Fibroblast of skin of right quadriceps (primary cell): ENCODE results near the gene CDC25B.
A peak's percentile ranks its signal among the peaks of the same experiment; 100 is the strongest.
"Not testable (repeated sequence)": the region's sequence is repeated elsewhere in the genome, so short reads cannot be mapped to it uniquely, and the experiment has no call there.

ENCODE experiments used
- DNase-seq: peaks from one replicate; pipeline ENCODE4 v3.0.0-alpha.2; 2013

Gene CDC25B

DNA sequence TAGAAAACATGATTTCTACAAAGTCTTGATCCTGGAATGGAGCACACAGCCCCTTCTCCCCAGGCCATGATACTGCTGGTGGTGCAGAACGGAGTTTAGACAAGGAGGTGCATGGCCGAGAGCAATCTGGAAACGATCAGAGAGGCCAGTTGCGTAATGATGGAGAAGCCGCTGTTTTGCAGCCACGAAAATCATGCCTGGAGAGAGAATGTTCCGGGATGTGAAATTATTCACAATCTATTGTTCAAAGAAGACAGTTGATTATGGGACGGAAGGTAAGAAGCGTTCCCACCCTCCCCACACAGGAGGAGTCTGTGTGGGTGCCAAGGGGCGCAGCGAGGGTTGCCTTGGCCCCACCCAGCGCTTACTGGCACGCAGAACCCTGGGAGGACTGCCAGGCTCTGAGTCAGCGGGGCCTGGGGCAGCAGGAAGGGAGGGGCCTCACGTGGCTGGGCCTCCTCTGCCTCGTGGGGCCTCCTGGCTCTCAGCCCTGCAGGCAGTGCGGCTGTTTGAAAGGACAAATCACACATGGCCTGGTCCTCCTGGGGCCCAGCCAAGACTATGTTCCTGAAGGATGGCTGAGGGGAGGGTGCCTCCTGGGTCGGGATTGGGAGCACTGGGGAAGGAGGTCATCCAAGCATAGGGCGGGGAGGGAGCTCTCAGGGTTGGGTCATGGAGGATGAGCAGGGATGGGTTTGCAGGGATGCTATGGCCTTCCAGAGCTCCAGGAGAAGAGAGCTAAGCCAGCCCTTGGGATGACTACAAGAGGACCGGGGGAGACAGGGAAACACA, 15.6 kb downstream of the CDC25B start:
- peak; percentile 99 for DNase-seq

DNA sequence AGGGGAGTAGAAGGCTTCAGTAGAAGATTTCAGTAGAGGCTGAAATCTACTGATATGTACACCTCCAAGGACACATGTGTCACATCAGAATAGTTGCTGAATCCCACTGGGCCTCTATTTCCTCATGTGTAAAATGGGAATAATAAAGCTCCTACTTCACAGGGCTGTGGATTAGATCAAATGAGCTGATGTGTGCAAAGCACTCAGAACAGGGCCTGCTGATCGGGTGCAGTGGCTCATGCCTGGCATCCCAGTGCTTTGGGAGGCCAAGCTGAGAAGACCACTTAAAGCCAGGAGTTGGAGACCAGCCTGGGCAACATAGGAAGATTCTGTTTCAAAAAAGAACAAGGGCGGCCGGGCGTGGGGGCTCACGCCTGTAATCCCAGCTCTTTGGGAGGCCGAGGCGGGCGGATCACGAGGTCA, 16.2 kb downstream of the CDC25B start:
- DNase-seq: no peak

- DNase-seq: no peak
These were observed 17.1 kb downstream of the CDC25B start for GRCh38 chr20:3812975-3813847.

DNA sequence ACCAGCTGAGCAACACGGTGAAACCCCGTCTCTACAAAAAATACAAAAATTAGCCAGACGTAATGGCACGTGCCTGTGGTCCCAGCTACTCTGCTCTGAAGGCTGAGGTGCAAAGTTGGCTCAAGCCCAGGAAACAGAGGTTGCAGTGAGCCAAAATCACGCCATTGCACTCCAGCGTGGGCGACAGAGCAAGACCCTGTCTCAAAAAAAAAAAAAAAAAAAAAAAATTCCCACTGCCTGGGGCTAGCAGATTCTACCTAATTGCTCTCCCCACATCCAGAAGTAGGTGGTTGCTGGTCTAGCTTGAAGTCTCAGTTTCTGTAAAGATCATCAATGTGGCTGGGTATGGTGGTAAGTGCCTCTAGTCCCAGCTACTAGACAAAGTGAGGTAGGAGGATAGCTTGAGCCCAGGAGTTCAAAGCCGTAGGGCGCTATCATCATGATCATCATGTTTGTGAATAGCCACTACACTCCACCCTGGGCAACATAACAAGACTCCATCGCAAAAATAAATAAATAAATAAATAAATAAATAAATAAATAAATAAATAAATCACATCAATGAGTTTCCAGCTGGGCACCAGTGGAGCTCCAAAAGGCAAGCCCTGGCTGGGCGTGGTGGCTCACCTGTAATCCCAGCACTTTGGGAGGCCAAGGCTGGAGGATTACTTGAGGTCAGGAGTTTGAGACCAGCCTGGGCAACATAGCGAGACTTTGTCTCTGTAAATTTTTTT, 17.9 kb downstream of the CDC25B start:
- DNase-seq: no peak

DNA sequence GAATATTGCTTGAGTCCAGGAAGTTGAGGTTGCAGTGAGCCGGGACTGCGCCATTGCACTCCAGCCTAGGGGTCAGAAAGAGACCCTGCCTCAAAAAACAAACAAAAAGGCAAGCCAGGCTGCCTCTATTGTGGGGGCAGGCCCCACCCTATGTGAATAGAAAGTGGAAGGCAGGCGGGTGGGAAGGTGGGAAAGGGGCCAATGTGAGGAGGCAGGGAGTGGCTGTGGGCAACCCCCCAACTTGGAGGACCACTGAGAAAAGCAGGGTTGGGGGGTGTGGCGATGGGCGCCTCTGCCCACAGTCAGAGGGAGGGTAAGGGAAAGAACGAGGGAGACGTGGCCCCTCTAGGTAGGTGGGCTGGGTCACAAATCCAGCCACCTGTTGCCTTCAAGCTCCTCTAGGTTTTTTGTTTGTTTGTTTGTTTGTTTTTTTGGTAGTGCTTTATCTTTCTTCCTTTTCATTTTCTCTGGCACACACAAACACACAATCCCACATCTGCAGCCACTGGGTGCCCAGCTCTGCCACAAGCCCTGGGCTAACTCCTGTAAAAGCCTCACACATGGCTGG, 18.9 kb downstream of the CDC25B start:
- DNase-seq: no peak

GRCh38 chr20:3815703-3816315, 19.7 kb downstream of the CDC25B start:
- no peak for DNase-seq

DNA sequence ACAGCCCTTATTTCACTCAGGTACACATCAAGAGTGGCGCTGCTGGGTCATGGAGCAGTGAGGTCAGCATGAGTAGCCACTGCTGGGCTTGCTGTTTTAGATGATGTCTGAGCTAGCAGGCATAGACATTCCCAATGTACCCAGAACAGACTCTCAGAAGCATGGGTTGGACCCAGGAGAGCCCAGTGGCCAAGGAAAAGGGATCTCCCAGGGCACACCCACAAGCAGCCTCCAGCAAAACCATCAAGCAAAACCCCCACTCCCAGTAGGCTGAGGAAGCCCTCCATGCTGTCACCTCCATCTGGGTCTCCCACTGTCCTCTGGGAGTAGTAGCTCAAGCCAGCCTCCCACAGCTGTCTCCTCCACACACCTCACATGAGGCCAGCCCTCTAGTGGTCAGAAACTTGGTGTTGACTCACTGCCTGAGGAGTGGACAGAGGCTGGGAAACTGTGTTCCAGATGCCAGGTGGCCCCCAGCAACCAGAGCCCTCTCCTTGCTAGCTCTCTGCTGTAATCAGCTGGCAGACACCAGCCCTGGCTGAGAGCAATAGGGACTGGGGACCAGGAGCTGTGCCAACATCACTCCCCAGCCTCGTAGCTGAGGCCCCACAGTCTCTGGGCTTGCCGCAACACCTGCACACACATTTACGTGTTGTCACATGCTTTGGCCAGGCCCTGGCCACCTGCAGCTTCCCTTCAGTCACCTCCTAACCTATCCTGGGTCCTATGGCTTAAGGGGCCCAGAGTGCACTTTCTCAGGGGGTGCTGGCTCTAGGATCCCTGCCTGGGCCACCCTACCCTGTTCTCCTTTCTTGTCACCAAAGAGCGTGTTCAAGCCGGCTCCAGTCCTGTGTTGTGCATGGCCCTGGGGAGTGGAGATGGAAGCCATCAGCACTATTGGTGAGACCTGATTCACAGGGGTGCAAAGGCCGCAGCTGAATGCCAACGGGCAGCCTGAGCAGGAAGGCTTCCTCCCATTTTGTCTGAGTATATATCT, 22.3 kb downstream of the CDC25B start:
- DNase-seq: peak; percentile 71

- no peak for DNase-seq
These were observed 23.4 kb downstream of the CDC25B start for GRCh38 chr20:3819411-3820047.

DNA sequence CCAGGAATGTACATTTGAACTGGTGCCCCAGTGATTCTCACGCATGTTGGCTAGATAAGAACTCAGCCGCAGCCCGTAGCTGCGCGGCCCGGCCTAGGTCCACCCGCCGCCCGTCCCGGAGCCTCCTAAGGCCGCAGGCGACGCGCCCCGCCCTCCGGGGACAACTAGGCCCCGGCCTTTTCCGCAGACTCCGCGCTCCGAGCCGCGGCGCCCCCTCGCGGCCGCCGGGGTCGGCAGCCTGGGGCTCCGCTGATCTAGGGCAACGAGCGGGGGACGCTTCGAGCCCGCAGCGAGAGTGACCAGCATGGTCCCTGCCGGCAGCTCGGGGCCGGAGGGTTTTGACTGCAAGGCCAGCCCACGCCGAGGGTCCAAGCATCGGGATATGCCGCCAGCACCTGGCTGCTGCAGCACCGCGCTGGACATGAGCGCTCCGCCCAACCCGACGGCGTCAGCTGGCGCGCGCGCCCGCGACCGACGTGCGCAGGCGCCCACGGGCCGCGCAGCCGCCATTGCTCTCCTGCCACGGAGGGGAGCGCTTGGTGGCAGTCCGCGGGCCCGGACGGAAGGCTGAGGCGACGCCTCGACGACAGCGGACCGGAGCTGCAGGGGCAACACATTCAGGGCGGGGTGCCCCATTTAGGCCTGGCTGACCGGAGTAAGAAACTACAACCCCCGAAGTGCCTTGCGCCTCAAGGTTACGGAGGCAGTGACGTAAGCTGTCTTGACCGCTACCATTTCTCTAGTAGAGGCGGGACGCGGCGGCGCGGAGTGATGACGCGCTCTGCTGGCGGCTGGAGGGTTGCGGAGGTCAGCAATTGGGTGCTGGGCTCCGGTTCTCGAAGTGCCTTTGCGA, 24.2 kb downstream of the CDC25B start, which contains the start of gene AP5S1:
Gene AP5S1, plus strand, starts transcription at position 500 of the 853 bp plus-strand sequence. CDS start 1,571 bp downstream, outside the sequence.
- DNase-seq: peak; percentile 96

GRCh38 chr20:3820901-3821727, 25.0 kb downstream of the CDC25B start:
- no peak for DNase-seq

GRCh38 chr20:3821996-3822395, 25.9 kb downstream of the CDC25B start:
- DNase-seq: no peak

DNA sequence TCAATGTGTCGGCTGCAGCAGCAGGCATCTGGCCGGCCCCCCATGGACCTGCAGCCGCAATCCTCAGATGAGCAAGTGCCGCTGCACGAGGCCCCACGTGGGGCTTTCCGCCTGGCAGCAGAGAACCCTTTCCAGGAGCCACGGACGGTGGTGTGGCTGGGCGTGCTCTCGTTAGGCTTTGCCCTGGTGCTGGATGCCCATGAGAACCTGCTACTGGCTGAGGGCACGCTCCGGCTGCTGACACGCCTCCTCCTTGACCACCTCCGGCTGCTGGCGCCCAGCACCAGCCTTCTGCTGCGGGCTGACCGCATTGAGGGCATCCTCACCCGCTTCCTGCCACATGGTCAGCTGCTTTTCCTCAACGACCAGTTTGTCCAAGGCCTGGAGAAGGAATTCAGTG, 27.8 kb downstream of the CDC25B start:
- no peak for DNase-seq

GRCh38 chr20:3825526-3825925, 29.4 kb downstream of the CDC25B start:
- DNase-seq: no peak

DNA sequence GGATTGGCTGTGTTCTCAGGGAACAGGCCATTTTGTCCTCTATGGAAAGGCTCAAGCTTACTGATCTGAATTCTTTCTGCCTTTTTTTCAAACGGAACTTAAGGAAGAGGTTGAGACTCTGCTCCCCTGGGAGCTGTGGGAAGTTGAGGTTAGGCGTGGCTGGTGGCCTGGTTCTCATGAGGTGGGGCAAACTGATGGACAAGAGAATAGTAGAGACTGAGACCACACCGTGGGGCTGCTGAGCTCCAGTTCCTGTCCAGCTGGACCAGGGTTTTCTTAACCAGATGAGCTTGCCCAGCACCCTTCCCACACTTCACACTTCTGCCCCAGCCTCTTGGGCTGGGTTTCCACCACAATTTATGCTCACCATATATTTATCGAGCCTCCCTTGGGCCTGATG, 30.3 kb downstream of the CDC25B start:
- no peak for DNase-seq

GRCh38 chr20:3828798-3829197, 32.7 kb downstream of the CDC25B start:
- DNase-seq: no peak

DNA sequence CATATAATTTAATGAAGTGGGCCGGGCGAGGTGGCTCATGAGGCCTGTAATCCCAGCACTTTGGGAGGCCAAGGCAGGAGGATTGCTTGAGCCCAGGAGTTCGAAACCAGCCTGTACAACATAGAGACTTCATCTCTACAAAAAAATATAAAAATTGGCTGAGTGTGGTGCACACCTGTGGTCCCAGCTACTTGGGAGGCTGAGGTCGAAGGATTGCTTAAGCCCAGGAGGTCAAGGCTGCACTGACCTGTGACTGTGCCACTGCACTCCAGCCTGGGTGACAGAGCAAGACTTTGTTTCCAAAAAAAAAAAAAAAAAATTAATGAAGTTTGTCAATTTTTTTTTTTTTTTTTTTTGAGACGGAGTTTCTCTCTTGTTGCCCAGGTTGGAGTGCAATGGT, 33.8 kb downstream of the CDC25B start:
- not testable (repeated sequence) for DNase-seq

GRCh38 chr20:3836132-3836531, 40.0 kb downstream of the CDC25B start:
- no peak for DNase-seq

GRCh38 chr20:3839328-3839727, 43.2 kb downstream of the CDC25B start:
- no peak for DNase-seq

DNA sequence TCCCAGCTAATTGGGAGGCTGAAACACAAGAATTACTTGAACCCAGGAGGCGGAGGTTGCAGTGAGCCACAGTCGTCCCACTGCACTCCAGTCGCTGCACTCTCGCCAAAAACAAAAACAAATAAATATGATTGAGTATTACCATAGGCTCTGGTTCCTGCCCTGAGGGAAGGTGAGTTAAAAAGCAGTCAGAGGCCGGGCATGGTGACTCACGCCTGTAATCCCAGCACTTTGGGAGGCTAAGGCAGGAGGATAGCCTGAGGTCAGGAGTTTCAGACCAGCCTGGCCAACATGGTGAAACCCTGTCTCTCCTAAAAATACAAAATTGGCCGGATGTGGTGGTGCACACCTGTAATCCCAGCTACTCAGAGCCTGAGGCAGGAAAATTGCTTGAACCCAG, 44.1 kb downstream of the CDC25B start:
- not testable (repeated sequence) for DNase-seq
